KMS-11 (cell line): ENCODE results near the gene GNE.
"Not testable (repeated sequence)": the region's sequence is repeated elsewhere in the genome, so short reads cannot be mapped to it uniquely, and the experiment has no call there.

Experiments
- H2AFZ ChIP-seq: fragments of 200-600 bp; sonication (generic); 2 replicates; pipeline ENCODE4 v1.6.1; 2016; ENCODE audit warnings: antibody characterized with exemption, mixed run types, low read depth
- H3K27ac ChIP-seq: fragments of 200-600 bp; sonication (generic); 2 replicates; pipeline ENCODE4 v1.6.1; 2016; ENCODE audit warnings: mild to moderate bottlenecking, mixed run types
- H3K27me3 ChIP-seq: fragments of 200-600 bp; sonication (generic); 2 replicates; pipeline ENCODE4 v1.6.1; 2017; ENCODE audit warnings: mild to moderate bottlenecking, low read depth, mixed run types, moderate library complexity; ENCODE audit not compliant: insufficient read depth
- H3K36me3 ChIP-seq: fragments of 200-600 bp; sonication (generic); 2 replicates; pipeline ENCODE4 v1.6.1; 2017; ENCODE audit warnings: mild to moderate bottlenecking, mixed run types; ENCODE audit not compliant: insufficient read depth
- H3K4me1 ChIP-seq: fragments of 200-600 bp; sonication (generic); 2 replicates; pipeline ENCODE4 v1.6.1; 2016; ENCODE audit warnings: mild to moderate bottlenecking, low read depth, mixed run types; ENCODE audit not compliant: poor library complexity, severe bottlenecking
- H3K4me2 ChIP-seq: fragments of 200-600 bp; sonication (generic); 2 replicates; pipeline ENCODE4 v1.7.0; 2016; ENCODE audit warnings: mild to moderate bottlenecking, mixed run types
- H3K4me3 ChIP-seq: fragments of 200-600 bp; sonication (generic); IDR thresholded peaks from 2 replicates; pipeline ENCODE4 v1.6.1; 2017; ENCODE audit warnings: low read depth, low read length, mixed read lengths; ENCODE audit not compliant: insufficient read depth
- H3K79me2 ChIP-seq: fragments of 200-600 bp; sonication (generic); 2 replicates; pipeline ENCODE4 v1.6.1; 2016; ENCODE audit warnings: low read depth, mixed run types; ENCODE audit not compliant: insufficient read depth
- H3K9ac ChIP-seq: fragments of 200-600 bp; sonication (generic); 2 replicates; pipeline ENCODE4 v1.6.1; 2016; ENCODE audit warnings: mild to moderate bottlenecking, mixed run types
- H4K20me1 ChIP-seq: fragments of 200-600 bp; sonication (generic); 2 replicates; pipeline ENCODE4 v1.6.1; 2016; ENCODE audit warnings: mild to moderate bottlenecking, mixed run types; ENCODE audit not compliant: insufficient read depth
- TF ChIP-seq, protein P1 (sequence below): fragments of 200-600 bp; sonication (generic); conservative IDR thresholded peaks from 2 replicates; pipeline ENCODE4 v1.6.1; 2017; ENCODE audit warnings: low read depth, mild to moderate bottlenecking, antibody characterized with exemption, low read length, moderate library complexity, mixed read lengths

GNE gene

DNA sequence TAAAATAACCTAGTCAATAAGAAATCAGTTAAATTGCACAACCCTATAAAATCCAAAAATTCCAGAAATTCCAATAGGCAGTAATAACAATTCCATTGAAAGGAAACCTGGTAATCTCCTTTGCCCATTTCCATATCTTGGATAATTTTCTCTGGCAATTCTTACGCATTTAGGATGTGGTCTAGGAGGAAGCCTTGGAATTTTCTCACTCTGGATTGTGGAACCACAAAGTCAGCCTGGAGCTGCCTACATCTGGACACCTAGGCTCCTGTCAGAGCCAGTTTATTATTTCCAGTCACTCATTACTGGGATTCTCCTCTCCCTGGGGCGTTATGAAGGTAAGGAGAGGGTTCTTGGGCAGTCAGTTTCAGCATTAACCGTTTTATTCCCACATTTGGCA lies 40.3 kb upstream of the GNE start:
- H3K36me3 ChIP-seq: no peaks in the 10 kb centered on the region
- H2AFZ ChIP-seq: no peak overlapping the region
- H4K20me1 ChIP-seq: no peaks in the 10 kb centered on the region
- no peak overlapping the region for H3K9ac ChIP-seq
- TF ChIP-seq, protein P1, sequence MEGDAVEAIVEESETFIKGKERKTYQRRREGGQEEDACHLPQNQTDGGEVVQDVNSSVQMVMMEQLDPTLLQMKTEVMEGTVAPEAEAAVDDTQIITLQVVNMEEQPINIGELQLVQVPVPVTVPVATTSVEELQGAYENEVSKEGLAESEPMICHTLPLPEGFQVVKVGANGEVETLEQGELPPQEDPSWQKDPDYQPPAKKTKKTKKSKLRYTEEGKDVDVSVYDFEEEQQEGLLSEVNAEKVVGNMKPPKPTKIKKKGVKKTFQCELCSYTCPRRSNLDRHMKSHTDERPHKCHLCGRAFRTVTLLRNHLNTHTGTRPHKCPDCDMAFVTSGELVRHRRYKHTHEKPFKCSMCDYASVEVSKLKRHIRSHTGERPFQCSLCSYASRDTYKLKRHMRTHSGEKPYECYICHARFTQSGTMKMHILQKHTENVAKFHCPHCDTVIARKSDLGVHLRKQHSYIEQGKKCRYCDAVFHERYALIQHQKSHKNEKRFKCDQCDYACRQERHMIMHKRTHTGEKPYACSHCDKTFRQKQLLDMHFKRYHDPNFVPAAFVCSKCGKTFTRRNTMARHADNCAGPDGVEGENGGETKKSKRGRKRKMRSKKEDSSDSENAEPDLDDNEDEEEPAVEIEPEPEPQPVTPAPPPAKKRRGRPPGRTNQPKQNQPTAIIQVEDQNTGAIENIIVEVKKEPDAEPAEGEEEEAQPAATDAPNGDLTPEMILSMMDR: no peak
- H3K79me2 ChIP-seq: no peaks in the 10 kb centered on the region
- H3K4me3 ChIP-seq: no peak overlapping the region
- H3K27me3 ChIP-seq: no peaks in the 10 kb centered on the region
- no peak overlapping the region for H3K27ac ChIP-seq
- H3K4me2 ChIP-seq: no peak overlapping the region
- H3K4me1 ChIP-seq: no peaks in the 10 kb centered on the region

DNA sequence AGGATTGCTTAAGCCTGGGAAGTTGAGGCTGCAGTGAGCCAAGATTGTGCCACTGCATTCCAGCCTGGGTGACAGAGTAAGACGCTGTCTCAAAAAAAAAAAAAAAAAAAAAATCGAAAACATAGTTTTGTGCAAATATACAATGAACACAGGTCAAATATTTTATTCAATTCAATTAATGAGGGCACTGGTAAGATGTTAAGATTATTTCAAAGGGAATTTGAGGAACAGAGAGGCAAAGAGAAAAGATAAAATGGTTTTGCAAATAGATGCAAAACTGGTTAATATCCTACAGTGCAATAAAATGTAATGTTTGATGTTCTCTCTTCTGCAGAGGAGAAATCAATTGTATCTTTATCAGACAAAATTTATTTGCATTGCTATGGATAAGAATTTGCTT lies 39.5 kb upstream of the GNE start:
- no peak overlapping the region for H3K4me2 ChIP-seq
- no peaks in the 10 kb centered on the region for H3K36me3 ChIP-seq
- H2AFZ ChIP-seq: no peak overlapping the region
- H3K4me1 ChIP-seq: no peaks in the 10 kb centered on the region
- no peak overlapping the region for H3K27ac ChIP-seq
- TF ChIP-seq, protein P1: no peak
- H3K4me3 ChIP-seq: no peak overlapping the region
- no peak overlapping the region for H3K9ac ChIP-seq
- no peaks in the 10 kb centered on the region for H3K27me3 ChIP-seq
- H3K79me2 ChIP-seq: no peaks in the 10 kb centered on the region
- no peaks in the 10 kb centered on the region for H4K20me1 ChIP-seq

DNA sequence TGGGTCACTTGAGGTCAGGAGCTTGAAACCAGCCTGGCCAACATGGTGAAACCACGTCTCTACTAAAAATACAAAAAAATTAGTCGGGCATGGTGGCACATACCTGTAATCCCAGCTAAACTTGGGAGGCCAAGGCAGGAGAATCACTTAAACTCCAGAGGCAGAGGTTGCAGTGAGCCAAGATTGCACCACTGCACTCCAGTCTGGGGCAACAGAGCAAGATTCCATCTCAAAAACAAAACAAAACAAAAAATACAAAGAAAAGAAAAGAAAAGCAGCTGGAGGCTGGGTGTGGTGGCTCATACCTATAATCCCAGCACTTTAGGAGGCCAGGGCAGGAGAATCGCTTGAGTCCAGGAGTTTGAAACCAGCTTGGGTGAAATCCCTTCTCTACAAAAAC lies 36.7 kb upstream of the GNE start:
- not testable (repeated sequence) for H3K4me1 ChIP-seq, H3K79me2 ChIP-seq, H2AFZ ChIP-seq, H3K9ac ChIP-seq, H3K36me3 ChIP-seq, H4K20me1 ChIP-seq, H3K27me3 ChIP-seq, H3K27ac ChIP-seq, H3K4me3 ChIP-seq, H3K4me2 ChIP-seq

DNA sequence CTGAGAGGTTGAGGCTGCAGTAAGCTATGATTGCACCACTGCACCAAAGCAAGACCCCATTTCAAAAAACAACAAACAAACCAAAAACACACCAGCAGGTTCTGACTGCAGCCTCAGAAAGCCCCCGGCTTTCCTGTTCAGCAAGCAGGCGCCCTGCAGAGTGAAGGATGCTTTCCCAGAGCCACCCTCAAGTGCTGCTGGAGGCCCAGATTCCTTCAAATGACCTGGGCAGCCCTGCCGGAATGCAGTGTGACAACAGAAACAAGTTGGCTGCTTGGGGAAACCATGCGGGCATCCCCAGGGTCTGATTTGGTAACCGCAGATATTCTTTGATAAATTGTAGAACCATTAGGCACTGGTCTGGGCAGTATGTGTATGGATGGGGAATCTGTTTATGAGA lies 35.7 kb upstream of the GNE start:
- H3K27me3 ChIP-seq: no peaks in the 10 kb centered on the region
- H3K36me3 ChIP-seq: no peaks in the 10 kb centered on the region
- H2AFZ ChIP-seq: no peak overlapping the region
- H3K4me3 ChIP-seq: no peak overlapping the region
- no peaks in the 10 kb centered on the region for H4K20me1 ChIP-seq
- no peak overlapping the region for H3K27ac ChIP-seq
- H3K9ac ChIP-seq: no peak overlapping the region
- TF ChIP-seq, protein P1: no peak
- no peak overlapping the region for H3K4me2 ChIP-seq
- no peaks in the 10 kb centered on the region for H3K79me2 ChIP-seq
- no peaks in the 10 kb centered on the region for H3K4me1 ChIP-seq

DNA sequence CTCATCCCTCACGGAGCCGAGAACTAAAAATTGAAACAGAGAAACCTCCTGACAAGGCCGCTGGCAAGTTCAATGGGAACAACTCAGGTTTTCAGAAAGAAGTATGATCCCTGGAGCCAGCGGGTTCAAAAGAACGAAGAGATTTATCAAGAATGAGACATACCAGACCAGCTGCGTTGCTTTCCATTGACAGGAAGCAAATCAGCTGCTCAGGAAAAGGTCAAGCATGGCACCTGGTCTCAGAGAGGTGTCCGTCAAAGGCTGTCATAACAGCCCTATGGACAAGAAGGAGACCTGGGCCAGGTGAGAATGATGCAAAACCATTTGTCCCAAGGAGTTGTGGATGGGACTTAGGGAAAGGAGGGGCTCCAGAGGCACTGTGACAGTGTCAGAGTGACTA lies 34.9 kb upstream of the GNE start:
- H3K27me3 ChIP-seq: no peaks in the 10 kb centered on the region
- no peak overlapping the region for H3K4me3 ChIP-seq
- no peak overlapping the region for H3K4me2 ChIP-seq
- H3K36me3 ChIP-seq: no peaks in the 10 kb centered on the region
- H4K20me1 ChIP-seq: no peaks in the 10 kb centered on the region
- H3K27ac ChIP-seq: no peak overlapping the region
- TF ChIP-seq, protein P1: no peak
- no peaks in the 10 kb centered on the region for H3K4me1 ChIP-seq
- no peak overlapping the region for H2AFZ ChIP-seq
- H3K79me2 ChIP-seq: no peaks in the 10 kb centered on the region
- no peak overlapping the region for H3K9ac ChIP-seq
